Gastroesophageal sphincter (tissue), 4 donors: Measurements from ENCODE around the gene ANO4. TPM values are rescaled to one million over a fixed set of nuclear protein-coding genes. Genes with fewer than 3 reads are reported as not detected.
A peak's percentile ranks its signal among the peaks of the same experiment; 100 is the strongest.

ENCODE experiments used
- ATAC-seq: fragments of 150-250 bp; one replicate; pipeline ENCODE4 v1.9.1; 2016; ENCODE audit warnings: mild to moderate bottlenecking, moderate library complexity
- H3K27ac ChIP-seq, 4 donors: fragments of 200-600 bp; sonication (generic) in 3 of 4; 1 replicate in 3 of 4; 2 replicates in 1 of 4; pipeline ENCODE4 v1.5.1; 2016 to 2019
- H3K27me3 ChIP-seq: fragments of 200-600 bp; sonication (generic); one replicate; pipeline ENCODE4 v1.5.1; 2019
- H3K36me3 ChIP-seq, 2 donors: fragments of 200-600 bp; sonication (generic); one replicate each; pipeline ENCODE4 v1.5.1; 2019; ENCODE audit warnings: control low read depth in 1 of 2
- H3K4me1 ChIP-seq, 3 donors: fragments of 200-600 bp; sonication (generic); 1 replicate in 2 of 3; 2 replicates in 1 of 3; pipeline ENCODE4 v1.5.1; 2016 to 2019; ENCODE audit warnings: control low read depth in 2 of 3
- H3K4me3 ChIP-seq, 2 donors: fragments of 200-600 bp; sonication (generic); one replicate each; pipeline ENCODE4 v1.5.1; 2019; ENCODE audit warnings: mild to moderate bottlenecking in 1 of 2, moderate library complexity in 1 of 2
- H3K9me3 ChIP-seq, 3 donors: fragments of 200-600 bp; sonication (generic); one replicate each; pipeline ENCODE4 v1.5.1; 2017 to 2019; ENCODE audit warnings: control low read depth in 2 of 3
- CTCF ChIP-seq, 4 experiments: fragments of 200-600 bp in 2 of 4; fragments of 450-650 bp in 2 of 4; sonication (generic) in 1 of 4; IDR thresholded peaks; one replicate each; pipeline ENCODE4 v1.5.1; 2017 to 2019; ENCODE audit warnings: antibody characterized with exemption in 4 of 4, mild to moderate bottlenecking in 2 of 4, moderate library complexity in 2 of 4
- EP300 ChIP-seq: sonication (generic); formaldehyde crosslinking; IDR thresholded peaks from one replicate; pipeline ENCODE4 v1.6.1; 2017; ENCODE audit warnings: antibody characterized with exemption, mild to moderate bottlenecking
- POLR2A ChIP-seq, 2 donors: fragments of 450-650 bp; IDR thresholded peaks; one replicate each; pipeline ENCODE4 v1.6.1; 2017; ENCODE audit warnings: antibody characterized with exemption in 2 of 2, mild to moderate bottlenecking in 2 of 2, moderate library complexity in 1 of 2
- POLR2AphosphoS5 ChIP-seq: sonication (generic); formaldehyde crosslinking; IDR thresholded peaks from one replicate; pipeline ENCODE4 v1.6.1; 2017; ENCODE audit warnings: antibody characterized with exemption
- WGBS, 2 donors: methylation state at CpG; one replicate each; pipeline ENCODE4 v1.1.5; 2018; ENCODE audit warnings: low coverage in 1 of 2; 5-methylcytosine and 5-hydroxymethylcytosine counted together
- total RNA-seq, 4 donors: library from RNA; depleted of rRNA; stranded (reverse); fragments of >200 nt; gene quantifications; one replicate each; pipeline ENCODE4 v1.1.0, GENCODE V29; 2016

Gene ANO4
- under 1 TPM in 3 of 4 donors, not detected in 1; 0.08 to 0.30 (median 0.13) TPM for total RNA-seq

GRCh38 chr12:100794441-100795173, at the start of gene ANO4:
TSS of gene ANO4 (plus strand) at chr12:100794776. CDS start at chr12:100901786, 107,010 bp downstream.
- Histone ChIP-seq H3K9me3 (no peaks in the 10 kb centered on the region), H3K4me3 (peak within 1 kb of the TSS in 1 of 2 donors; percentile 15), H3K27ac (no peak within 1 kb of the TSS), H3K36me3 (no peaks in the 10 kb centered on the region), H3K4me1 (peaks cover 0 to 6% (median 0%) of the 10 kb centered on the region in 3 donors), H3K27me3 (peaks cover 30% of the 10 kb centered on the region)
- TF ChIP-seq EP300: no peak
- TF ChIP-seq POLR2A (IDR thresholded peaks at IDR 0.05): no peak
- TF ChIP-seq POLR2AphosphoS5: no peak
- no peak for TF ChIP-seq CTCF (IDR thresholded peaks at IDR 0.05)
- ATAC-seq: no peak
- WGBS, 2 donors: 5 to 11% methylated on average over 9 to 11 of the region's 18 CpGs

- Histone ChIP-seq H3K4me1 (no peaks in the 10 kb centered on the region), H3K4me3 (no peak overlapping the region), H3K36me3 (no peaks in the 10 kb centered on the region), H3K27me3 (no peaks in the 10 kb centered on the region), H3K9me3 (peaks cover 0 to 19% (median 0%) of the 10 kb centered on the region in 3 donors), H3K27ac (no peak overlapping the region)
- no peak for ATAC-seq
- TF ChIP-seq POLR2A (IDR thresholded peaks at IDR 0.05) (no peak), EP300 (no peak), CTCF (IDR thresholded peaks at IDR 0.05) (no peak), POLR2AphosphoS5 (no peak)
- WGBS, 2 donors: 61 to 71% methylated on average over 3 of the region's 3 CpGs
Measured at GRCh38 chr12:100745378-100746071, 49.1 kb upstream of the ANO4 start.

- WGBS, 2 donors: 68 to 83% methylated on average over 1 to 2 of the region's 2 CpGs
Measured at GRCh38 chr12:100752841-100753240, 41.7 kb upstream of the ANO4 start.

GRCh38 chr12:100753837-100754236, 40.7 kb upstream of the ANO4 start:
- no peak for ATAC-seq
- Histone ChIP-seq H3K36me3 (no peaks in the 10 kb centered on the region), H3K4me3 (no peak overlapping the region), H3K27me3 (peaks cover 8% of the 10 kb centered on the region), H3K9me3 (peaks cover 0 to 12% (median 0%) of the 10 kb centered on the region in 3 donors), H3K27ac (no peak overlapping the region), H3K4me1 (no peaks in the 10 kb centered on the region)
- 69 to 76% methylated on average over 2 of the region's 2 CpGs for whole genome bisulfite sequencing, 2 donors
- TF ChIP-seq CTCF (IDR thresholded peaks at IDR 0.05): no peak
- no peak for TF ChIP-seq POLR2A (IDR thresholded peaks at IDR 0.05)
- TF ChIP-seq EP300: no peak
- TF ChIP-seq POLR2AphosphoS5: no peak

More at GRCh38 chr12:100752841-100753240, 41.7 kb upstream of the ANO4 start:
- no peak for TF ChIP-seq CTCF (IDR thresholded peaks at IDR 0.05)
- no peak for TF ChIP-seq POLR2A (IDR thresholded peaks at IDR 0.05)
- TF ChIP-seq POLR2AphosphoS5: no peak
- TF ChIP-seq EP300: no peak
- no peaks in the 10 kb centered on the region for H3K4me1 ChIP-seq
- no peaks in the 10 kb centered on the region for H3K36me3 ChIP-seq
- no peak overlapping the region for H3K4me3 ChIP-seq
- H3K27ac ChIP-seq: no peak overlapping the region
- no peak for ATAC-seq
- peaks cover 0 to 12% (median 0%) of the 10 kb centered on the region in 3 donors for H3K9me3 ChIP-seq
- peaks cover 8% of the 10 kb centered on the region for H3K27me3 ChIP-seq
